K562 (cell line): Measurements from ENCODE around the gene DNMT1. TPM values are rescaled to one million over a fixed set of nuclear protein-coding genes. Genes with fewer than 3 reads are reported as not detected.
A peak's percentile ranks its signal among the peaks of the same experiment; 100 is the strongest.

ENCODE experiments used
- BCLAF1 ChIP-seq, 2 experiments: fragments of 450-650 bp in 1 of 2; IDR thresholded peaks; 2 replicates each; pipeline ENCODE4 v1.6.1; 2011 to 2017; ENCODE audit warnings: low read depth in 2 of 2, antibody characterized with exemption in 1 of 2, borderline replicate concordance in 1 of 2, low read length in 1 of 2, mild to moderate bottlenecking in 1 of 2, mixed read lengths in 1 of 2; ENCODE audit not compliant: control insufficient read depth in 1 of 2
- CBX2 ChIP-seq: fragments of 200-600 bp; sonication (generic); IDR thresholded peaks from one replicate; pipeline ENCODE4 v1.6.1; 2012; ENCODE audit warnings: mild to moderate bottlenecking, low read length, inconsistent platforms; ENCODE audit not compliant: insufficient read depth, poor library complexity, severe bottlenecking
- CREB3L1 ChIP-seq: fragments of 450-650 bp; IDR thresholded peaks from 2 replicates; pipeline ENCODE4 v1.6.1; 2014; ENCODE audit warnings: low read depth, mild to moderate bottlenecking, moderate library complexity, borderline replicate concordance
- CSDE1 ChIP-seq, 2 experiments: fragments of 450-650 bp; IDR thresholded peaks; 2 replicates each; pipeline ENCODE4 v1.6.1; 2016; ENCODE audit warnings: mild to moderate bottlenecking in 1 of 2
- DPF2 ChIP-seq: fragments of 450-650 bp; IDR thresholded peaks from 2 replicates; pipeline ENCODE4 v1.6.1; 2016
- ELF2 ChIP-seq: fragments of 250-450 bp; sonication (Bioruptor Pico); IDR thresholded peaks from 2 replicates; pipeline ENCODE4 v1.5.0; 2021; ENCODE audit warnings: mild to moderate bottlenecking
- FOS ChIP-seq: IDR thresholded peaks from 3 replicates; pipeline ENCODE4 v1.6.1; 2011; ENCODE audit not compliant: insufficient read length; ENCODE audit errors: extremely low read depth
- FOXJ2 ChIP-seq: fragments of 200-800 bp; sonication (Bioruptor generic); IDR thresholded peaks from 2 replicates; pipeline ENCODE4 v1.6.1; 2016; ENCODE audit warnings: missing genetic modification characterization, missing compliant biosample characterization
- FOXO4 ChIP-seq: fragments of 450-650 bp; formaldehyde crosslinking; IDR thresholded peaks from 2 replicates; pipeline ENCODE4 v1.4.0; 2020; ENCODE audit warnings: mild to moderate bottlenecking, moderate library complexity
- FUS ChIP-seq: fragments of 200-400 bp; formaldehyde crosslinking; optimal IDR thresholded peaks from 2 replicates; pipeline ENCODE3; 2017; ENCODE audit warnings: low read depth, low read length
- KAT2B ChIP-seq: IDR thresholded peaks from one replicate; pipeline ENCODE4 v1.6.1; 2012; ENCODE audit warnings: low read depth, mild to moderate bottlenecking, control low read depth, inconsistent platforms, low read length, moderate library complexity
- RFX5 ChIP-seq: IDR thresholded peaks from 2 replicates; pipeline ENCODE4 v1.6.1; 2011; ENCODE audit warnings: low read depth, mild to moderate bottlenecking, improper control_type of control experiment, low read length
- SMAD1 ChIP-seq: fragments of 150-350 bp; IDR thresholded peaks from 2 replicates; pipeline ENCODE4 v1.6.1; 2014; ENCODE audit warnings: low read length, low read depth; ENCODE audit not compliant: partially characterized antibody
- SMARCB1 ChIP-seq: IDR thresholded peaks from 2 replicates; pipeline ENCODE4 v1.6.1; 2011; ENCODE audit warnings: improper control_type of control experiment, low read depth; ENCODE audit not compliant: insufficient read length
- SP1 ChIP-seq: sonication (generic); formaldehyde crosslinking; IDR thresholded peaks from 2 replicates; pipeline ENCODE4 v1.8.1; 2022; ENCODE audit warnings: mild to moderate bottlenecking, missing genetic modification reagents
- SP2 ChIP-seq: IDR thresholded peaks from 2 replicates; pipeline ENCODE4 v1.6.1; 2011; ENCODE audit warnings: mild to moderate bottlenecking, low read depth, low read length, moderate library complexity; ENCODE audit not compliant: poor library complexity, severe bottlenecking; ENCODE audit errors: extremely low read depth
- TAF9B ChIP-seq: fragments of 450-650 bp; IDR thresholded peaks from 2 replicates; pipeline ENCODE4 v1.6.1; 2018; ENCODE audit warnings: mild to moderate bottlenecking; ENCODE audit not compliant: partially characterized antibody
- TBP ChIP-seq: optimal IDR thresholded peaks from 2 replicates; pipeline ENCODE3; 2011; ENCODE audit warnings: low read depth, low read length, improper control_type of control experiment
- ZBTB12 ChIP-seq: fragments of 250-450 bp; sonication (Bioruptor Pico); IDR thresholded peaks from 2 replicates; pipeline ENCODE4 v1.4.0; 2020
- ZKSCAN8 ChIP-seq: fragments of 200-800 bp; sonication (Bioruptor generic); IDR thresholded peaks from 2 replicates; pipeline ENCODE4 v1.6.1; 2016; ENCODE audit warnings: missing genetic modification characterization, missing compliant biosample characterization
- ZNF717 ChIP-seq: fragments of 250-450 bp; sonication (Bioruptor Pico); IDR thresholded peaks from 2 replicates; pipeline ENCODE4 v1.5.0; 2021
- polyA plus RNA-seq, 8 experiments: library from polyadenylated mRNA; depleted of rRNA in 4 of 8; stranded (reverse) in 5 of 8; unstranded in 3 of 8; fragments of >200 nt; fragmentation: Nextera tagmentation in 2 of 8; fragmentation: Illumina TruSeq in 1 of 8; extraction: Ambion mirVana in 2 of 8; extraction: Trizol in 1 of 8; gene quantifications; 2 replicates each; pipeline versions ENCODE4 v1.2.1 to v1.2.3, GENCODE V29; 2011 to 2014; ENCODE audit warnings: inconsistent platforms in 1 of 8, missing spikeins in 1 of 8
- total RNA-seq, 7 experiments: library from RNA; depleted of rRNA in 6 of 7; stranded (reverse); fragments of >200 nt in 6 of 7; fragmentation: Illumina TruSeq in 2 of 7; extraction: Trizol in 2 of 7; gene quantifications; 2 replicates each; pipeline versions ENCODE4 v1.2.1 to v1.2.3, GENCODE V29; 2011 to 2021; ENCODE audit warnings: low replicate concordance in 1 of 7

The DNMT1 gene
- total and polyA plus RNA-seq, 9 of the 15 experiments (the other 6 are each of a cell fraction or from before 2014, with no cell fraction given) = 80.1 to 271 (median 121) TPM

GRCh38 chr19:10194500-10195198 is at the start of gene DNMT1 (continued):
- TF ChIP-seq FOS (no peak), ZNF717 (no peak), ELF2 (peak; percentile 68; the same call in 1 of the 2 replicates), FOXO4 (CRISPR knock-in tag) (0 out of 2 replicates have a peak, but pooled peaks have one; percentile 39), KAT2B (no peak), SMAD1 (no peak), BCLAF1 (IDR thresholded peaks at IDR 0.05; ENCODE audit: borderline replicate concordance in 1 of 2, control insufficient read depth in 1 of 2, low read depth in 2 of 2, low read length in 1 of 2) (peak in 1 of 2 experiments; percentile 94; a peak in 2 of 4 replicates), TBP (peak; percentile 87), ZKSCAN8 (CRISPR knock-in tag) (no peak), FUS (peak; percentile 55), ZBTB12 (no peak), CBX2 (no peak), CSDE1 (IDR thresholded peaks at IDR 0.05) (no peak), SMARCB1 (no peak), FOXJ2 (tag) (no peak), DPF2 (no peak), TAF9B (no peak), SP1 (CRISPR knock-in tag) (peak; percentile 86), SP2 (no peak), CREB3L1 (no peak; the same call in 1 of the 2 replicates), RFX5 (no peak)
